ENCODE measurements around the gene HEXIM2.

The HEXIM2 gene

DNA sequence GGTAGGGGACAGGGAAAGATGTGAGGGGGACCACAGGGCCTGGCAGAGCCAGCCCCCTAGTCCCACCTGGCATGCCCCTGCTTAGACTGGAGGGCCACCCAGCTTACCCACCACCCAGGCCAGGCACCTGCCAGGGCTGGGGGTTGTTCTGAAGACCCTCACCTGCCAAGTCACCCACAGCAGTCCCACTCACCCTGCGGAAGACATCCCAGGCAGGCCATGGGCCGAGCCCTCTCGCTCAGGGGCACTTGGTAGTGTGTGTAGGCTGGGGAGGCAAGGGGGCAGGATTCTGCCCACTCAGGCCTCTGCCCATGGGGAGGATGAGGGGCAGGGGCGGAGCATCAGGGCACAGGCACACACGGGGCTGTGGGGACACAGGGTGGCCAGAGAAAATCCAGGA lies 33.3 kb upstream of the HEXIM2 start:
- DNase-seq: no peak

DNA sequence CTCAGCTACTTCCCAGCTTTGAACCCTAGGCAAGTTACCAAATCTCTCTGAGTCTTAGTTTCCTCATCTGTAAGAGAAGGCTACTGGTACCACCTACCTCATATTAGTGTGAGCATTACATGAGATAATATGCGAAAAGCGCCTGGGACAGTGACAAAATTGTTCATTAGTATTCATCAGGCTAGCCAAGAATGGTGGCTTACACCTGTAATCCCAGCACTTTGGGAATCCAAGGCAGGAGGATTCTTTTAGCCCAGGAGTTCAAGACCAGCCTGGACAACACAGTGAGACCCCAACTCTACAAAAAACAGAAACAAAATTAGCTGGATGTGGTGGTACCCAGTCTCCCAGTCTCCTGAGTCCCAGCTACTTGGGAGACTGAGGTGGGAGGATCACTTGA lies 32.7 kb upstream of the HEXIM2 start:
- DNase-seq: no peak

DNA sequence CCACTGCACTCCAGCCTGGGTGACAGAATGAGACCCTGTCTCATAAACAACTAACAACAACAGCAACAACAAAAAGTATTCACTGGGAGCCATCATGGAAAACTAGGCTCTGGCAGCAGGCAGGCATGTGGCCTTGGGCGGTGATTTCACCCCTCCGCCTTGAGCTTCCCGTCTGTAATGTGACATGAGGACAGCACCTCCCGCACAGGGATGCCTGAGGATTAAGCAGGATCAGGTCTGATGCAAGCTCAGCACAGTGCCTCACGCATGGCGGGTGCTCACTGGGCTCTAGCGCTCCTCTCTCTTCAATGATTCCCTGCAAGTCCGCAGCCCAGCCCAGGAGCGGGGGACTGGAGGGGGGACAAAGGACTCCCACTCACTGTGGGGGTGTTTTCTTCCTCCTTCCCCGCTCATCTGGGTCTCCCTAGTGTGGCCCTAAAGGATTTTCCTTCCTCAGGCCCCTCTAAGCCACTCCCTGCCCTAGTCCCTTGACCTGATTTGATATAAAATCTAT lies 32.2 kb upstream of the HEXIM2 start:
- no peak for DNase-seq

DNA sequence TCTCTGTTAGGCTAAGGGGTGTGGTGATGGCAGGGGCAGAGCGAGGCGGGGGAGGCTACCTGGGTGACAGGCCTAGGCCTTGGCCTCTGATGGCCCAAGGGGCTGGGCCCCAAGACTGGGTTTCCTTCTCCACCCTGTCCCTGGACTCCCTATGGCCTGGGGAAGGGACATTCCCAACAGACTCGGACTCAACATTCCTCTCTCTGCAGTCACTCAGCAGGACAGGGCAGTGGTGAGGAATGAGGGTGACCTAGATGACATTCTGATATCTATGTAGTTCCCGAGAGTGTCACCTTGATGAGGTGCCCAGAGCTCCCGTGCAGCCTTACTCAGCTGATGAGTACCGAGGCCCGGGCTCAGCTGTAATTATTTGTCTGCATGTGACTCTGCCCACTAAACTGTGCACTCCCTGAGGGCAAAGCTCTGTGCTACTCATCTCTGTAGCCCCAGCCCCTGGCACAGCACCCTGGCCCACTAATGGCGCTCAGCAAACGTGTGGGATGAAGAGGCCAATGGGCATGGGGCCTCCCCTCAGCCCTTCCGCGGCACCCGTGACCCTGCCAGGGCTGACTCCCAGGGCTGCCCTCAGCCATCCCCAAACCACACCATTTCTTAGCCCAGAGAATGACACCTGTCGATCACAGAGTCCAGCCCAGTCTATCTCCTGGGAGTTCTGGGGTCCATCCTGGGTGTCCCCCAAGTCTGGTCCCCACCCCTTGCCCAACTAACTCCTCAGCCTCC lies 31.6 kb upstream of the HEXIM2 start:
- DNase-seq: no peak

DNA sequence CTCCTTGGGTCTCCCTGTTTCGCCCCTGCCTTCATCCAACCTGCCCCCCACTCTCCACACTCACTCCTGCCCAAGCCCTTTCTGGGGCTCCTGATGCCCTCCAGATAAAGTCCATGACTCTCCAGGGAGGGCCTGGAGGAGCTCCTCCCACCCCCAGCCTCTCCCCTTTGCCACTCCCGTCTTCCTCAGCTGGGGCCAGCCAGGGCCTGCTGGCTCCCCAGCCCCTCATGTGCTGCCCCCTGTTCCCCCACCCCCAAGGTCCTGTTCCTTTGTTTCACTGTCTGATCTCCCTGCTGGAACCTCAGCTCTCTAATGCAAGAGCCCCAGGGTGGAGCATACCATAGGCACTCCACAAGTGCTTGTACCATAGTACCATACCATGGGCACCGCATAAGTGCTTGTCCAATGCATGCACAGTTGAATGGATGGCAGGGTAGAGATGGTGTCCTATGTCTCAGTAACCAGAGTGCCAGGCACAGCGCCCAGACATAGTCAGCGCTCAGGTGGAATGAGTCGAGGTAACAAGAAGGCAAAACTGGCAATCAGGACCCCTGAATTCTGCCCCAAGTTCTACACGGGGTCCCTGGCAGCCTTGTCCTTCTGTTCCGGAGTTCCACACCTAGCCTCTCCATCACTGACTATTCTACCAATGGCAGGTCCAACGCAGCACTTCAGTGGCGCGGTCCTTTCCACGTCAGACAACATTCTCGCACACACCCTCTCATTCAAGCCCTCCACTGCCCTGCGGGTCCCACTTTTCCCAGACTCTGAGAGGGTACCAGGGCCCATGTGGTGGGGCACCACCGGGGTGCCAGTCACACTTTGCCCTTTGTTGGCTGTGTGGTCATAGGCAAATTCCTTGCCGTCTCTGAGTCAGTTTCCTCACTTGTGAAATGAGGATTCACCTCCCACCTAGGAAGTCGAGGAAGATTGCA lies 30.7 kb upstream of the HEXIM2 start:
- DNase-seq: no peak

DNA sequence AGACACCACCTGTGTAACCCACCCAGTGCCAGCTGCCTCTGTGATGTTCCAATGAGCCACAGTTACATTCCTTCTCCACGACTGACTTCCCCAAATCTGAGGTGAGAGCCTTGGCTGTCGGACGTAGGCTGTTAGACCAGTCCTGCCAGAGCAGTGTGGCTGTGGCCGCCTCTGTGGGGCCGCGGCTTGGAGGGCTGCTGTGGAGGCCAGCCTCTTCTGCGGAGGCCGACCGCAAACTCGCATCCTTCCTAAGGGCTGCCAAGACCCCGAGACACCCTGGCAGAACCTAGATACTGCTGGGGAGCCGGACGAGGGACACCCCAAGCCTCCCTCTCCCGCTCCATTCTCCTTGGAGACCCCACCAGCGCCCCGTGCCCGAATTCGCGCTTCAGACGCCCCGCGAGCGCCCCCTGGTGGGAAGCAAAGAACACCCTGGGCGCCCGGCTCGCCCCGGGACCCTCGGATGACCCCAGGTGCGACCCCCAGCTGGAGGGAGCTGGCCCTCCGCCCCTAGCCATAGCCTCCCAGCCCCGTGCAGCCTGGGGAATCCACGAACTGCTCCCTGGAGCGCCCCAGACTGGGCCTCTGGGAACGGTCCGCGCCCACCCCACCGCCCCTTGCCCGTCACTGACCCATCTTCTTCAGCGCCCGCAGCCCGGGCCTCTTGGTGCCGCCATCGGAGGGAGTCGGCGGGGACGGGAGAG lies 29.9 kb upstream of the HEXIM2 start:
- DNase-seq: peak; percentile 41

DNA sequence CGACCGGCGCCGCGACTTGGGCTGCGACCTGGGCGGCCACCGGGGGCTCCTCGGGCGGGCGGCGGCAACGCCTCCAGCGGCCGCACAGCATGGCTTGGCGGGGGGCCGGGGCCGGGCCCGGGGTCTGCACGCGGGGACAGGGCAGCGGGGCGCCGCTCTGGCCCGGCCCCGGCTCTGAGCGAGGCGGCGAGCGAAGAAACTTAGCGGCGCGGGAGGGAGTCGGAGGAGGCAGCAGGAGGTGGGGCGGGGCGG lies 29.4 kb upstream of the HEXIM2 start, which contains the start of gene PLCD3:
TSS of gene PLCD3 (minus strand) at position 196 of the 252 bp plus-strand sequence. CDS start at position 91, 105 bp downstream.
- no peak for DNase-seq

DNA sequence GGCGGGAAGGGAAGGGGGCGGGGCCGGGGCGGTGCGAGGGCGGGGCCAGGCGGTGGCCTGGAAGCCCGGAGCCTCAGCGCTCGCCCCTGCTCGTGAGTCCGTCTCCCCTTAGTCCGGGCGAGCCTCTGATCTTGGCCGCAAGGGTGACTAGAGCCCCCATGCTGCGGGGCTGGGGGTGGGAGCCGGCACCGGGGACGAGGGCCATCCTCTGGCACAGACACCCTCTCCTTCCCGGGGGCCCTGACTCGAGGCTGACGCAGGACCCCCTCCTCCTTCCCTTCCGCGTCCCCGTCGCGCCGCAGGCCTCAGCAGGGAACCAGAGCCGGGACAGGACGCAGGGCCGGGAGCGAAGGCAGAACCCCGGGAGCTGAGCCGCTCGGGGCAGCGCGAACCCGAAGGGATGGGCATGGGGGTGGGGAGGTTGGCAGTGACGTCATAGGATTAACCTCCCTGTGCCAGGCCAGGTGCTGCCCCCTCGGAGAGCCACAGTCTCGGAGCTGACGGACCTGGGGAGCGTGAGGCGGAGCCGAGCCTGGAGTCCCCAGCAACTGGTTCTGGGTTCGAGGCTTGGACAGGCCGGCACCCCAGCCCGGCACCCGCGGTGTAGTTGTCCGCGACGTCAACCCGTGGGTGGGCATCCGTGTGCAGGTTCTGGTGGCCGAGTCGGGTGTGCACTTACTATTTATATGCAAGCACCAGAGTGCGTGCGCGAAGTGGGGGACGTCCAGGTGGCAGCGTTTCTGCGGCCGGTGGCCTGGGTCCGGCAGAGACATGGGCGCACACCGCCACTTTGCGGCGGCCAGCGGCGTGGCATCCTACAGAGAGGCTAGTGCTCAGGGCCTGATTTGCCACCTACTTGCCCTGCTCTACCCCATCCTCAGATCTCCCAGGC lies 28.9 kb upstream of the HEXIM2 start:
- peak; percentile 81 for DNase-seq

DNA sequence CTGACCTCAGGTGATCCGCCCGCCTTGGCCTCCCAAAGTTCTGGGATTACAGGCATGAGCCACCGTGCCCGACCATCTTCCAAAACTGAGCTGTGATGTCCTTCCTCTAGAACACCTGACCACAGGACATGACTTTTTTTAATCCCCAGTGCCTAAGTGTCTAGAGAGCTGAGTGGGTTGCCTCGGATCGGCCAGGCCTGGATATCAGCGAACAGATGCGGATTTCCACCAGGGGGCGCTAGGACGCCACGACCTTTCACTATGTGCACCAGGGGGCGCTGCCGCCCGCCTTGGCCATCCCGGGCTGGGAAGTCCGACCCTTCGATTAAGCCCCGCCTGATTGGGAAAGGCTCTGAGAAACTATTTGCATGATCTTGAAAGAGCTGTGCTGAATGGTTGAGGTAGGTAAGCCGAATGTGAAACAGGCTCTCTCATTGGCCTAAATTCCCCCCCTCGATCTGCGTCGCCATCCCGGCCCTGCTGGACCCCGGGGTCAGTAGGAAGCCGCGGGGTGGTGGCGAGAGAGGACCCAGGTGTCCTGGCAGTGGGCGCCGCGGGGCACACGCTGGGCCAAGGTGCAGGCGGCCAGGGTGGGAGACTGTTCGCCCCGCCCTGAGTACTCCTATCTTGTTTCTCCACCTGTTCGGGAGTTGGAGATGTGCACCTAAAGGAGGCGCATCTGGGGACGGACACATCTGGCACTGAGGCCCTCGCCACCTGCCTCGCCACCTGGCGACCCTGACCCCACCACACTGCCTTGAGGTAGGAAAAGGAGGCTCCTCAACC lies 26.3 kb upstream of the HEXIM2 start, which contains the start of gene ACBD4:
TSS of gene ACBD4 (plus strand) at position 496 of the 786 bp plus-strand sequence. CDS start 458 bp downstream, outside the sequence.
- DNase-seq: peak; percentile 99

DNA sequence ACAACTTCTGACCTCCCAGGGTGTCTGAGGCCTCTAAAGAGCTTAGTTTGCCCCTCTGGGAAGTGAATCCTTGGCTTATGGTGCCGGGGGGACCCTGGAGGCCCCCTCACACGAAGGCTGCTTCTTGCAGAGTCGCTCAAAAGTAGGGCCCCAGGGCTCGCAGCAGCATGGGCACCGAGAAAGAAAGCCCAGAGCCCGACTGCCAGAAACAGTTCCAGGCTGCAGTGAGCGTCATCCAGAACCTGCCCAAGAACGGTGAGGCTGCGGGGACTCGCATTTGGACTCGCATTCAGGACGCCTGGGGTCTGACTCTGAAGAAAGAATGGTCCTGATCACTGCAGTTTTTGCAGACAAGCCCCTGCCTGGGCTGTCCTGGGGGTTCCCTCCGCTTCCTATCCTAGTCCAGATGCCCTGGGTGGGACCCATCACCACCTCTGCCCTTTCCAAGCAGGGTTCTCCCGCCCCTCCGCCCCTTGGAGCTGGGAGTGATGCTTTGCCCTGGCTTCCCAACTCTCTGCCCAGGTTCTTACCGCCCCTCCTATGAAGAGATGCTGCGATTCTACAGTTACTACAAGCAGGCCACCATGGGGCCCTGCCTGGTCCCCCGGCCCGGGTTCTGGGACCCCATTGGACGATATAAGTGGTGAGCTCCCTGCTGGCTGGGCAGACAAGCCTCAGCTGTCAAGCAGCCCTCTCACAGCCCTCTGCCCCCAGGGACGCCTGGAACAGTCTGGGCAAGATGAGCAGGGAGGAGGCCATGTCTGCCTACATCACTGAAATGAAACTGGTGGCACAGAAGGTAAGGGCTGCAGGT lies 25.5 kb upstream of the HEXIM2 start:
- no peak for DNase-seq

DNA sequence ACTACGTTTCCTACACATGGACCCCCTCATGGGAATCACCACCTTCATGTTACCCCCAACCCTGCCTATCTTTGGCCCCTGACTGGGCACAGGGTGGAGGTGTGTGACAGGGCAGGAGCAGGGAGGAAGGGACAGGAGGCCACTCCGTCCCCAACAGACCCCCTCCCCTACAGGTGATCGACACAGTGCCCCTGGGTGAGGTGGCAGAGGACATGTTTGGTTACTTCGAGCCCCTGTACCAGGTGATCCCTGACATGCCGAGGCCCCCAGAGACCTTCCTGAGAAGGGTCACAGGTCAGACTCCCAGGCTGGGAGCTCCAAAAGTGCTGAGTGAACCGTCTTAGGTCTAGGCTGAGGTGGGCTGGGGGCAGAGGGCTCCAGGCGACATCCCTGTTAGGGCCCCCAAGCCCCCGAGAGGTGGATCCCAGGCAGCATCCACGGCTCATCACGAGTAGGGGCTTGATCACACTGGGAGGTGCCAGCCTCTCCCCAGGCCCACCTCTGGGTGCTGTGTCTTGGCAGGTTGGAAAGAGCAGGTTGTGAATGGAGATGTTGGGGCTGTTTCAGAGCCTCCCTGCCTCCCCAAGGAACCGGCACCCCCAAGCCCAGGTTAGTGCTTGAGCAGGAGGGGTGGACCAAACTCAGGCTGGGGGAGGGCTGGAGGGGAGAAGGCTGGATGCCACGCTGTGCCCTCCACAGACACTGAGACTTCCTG lies 24.7 kb upstream of the HEXIM2 start:
- DNase-seq: no peak

DNA sequence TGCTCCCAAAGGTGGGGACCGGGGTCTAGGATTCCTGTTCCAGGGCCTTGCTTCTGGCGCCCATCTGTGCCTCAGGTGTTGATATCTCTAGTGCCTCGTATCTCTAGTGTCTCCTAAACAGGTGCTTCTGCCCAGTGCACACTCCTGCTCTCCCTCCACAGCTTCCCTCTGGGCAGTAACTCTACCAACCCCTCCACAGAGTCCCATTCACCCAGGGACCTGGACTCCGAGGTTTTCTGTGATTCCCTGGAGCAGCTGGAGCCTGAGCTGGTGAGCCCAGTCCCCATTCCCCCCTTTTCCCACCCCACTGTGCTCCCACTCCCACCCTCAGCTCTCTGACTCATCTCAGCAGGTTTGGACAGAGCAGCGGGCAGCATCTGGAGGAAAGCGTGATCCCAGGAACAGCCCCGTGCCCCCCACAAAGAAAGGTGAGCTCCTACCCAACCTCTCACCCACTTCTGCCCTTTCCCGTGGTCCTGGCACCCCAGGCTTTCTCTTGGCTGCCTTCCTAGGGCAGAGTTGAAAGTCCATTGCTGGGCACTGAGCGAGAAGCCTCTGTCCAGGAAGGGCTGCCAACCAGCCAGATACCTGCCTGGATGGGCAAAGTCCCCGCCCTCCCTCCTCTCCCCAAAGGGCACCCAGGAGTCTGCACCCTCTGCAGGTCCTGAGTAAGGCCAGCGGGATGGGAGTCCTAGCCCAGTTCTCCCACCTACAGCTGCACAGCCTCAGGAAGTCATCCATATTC lies 23.9 kb upstream of the HEXIM2 start:
- no peak for DNase-seq

DNA sequence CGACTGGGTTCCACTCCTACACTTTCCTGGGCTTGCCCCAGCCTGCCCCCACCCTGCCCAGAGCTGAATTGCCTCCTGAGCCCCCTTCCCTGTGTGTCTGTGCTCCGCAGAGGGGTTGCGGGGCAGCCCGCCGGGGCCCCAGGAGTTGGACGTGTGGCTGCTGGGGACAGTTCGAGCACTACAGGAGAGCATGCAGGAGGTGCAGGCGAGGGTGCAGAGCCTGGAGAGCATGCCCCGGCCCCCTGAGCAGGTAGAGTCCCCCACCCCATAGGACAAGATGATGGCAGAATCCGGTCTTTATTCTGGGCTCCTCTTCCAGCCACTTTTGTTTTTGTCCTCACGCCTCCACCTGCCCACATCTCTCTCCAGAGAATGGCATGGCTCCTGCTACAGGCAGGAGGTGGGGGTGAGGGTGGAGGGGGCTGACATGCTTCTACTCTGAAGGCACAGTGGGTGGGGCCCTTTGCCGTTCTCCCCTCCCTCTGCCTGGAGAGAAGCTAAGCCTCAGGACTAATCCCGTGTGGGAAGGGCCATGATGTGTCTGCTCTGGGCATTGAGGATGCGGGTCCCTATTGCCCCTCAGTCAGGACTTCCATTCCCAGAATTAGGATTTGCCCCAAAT lies 22.7 kb upstream of the HEXIM2 start:
- DNase-seq: no peak

DNA sequence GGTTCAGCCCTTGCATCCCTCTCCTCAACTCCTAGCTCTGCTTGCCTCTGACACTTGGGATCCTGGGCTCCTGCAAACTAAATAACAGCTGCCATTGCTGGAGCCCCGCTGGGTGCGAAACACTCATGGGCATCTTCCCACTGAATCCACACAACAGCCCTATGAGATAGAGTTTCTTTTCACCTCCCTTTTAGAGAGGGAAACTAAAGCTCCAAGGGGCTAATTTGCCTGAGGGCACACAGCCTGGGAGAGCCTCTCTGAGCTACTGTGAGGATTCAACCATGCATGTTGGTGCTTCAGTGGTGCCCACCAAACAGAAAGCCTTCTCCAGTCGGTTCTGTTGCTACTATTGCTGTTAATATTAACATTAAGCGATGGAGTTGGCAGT lies 22.1 kb upstream of the HEXIM2 start:
- no peak for DNase-seq

DNA sequence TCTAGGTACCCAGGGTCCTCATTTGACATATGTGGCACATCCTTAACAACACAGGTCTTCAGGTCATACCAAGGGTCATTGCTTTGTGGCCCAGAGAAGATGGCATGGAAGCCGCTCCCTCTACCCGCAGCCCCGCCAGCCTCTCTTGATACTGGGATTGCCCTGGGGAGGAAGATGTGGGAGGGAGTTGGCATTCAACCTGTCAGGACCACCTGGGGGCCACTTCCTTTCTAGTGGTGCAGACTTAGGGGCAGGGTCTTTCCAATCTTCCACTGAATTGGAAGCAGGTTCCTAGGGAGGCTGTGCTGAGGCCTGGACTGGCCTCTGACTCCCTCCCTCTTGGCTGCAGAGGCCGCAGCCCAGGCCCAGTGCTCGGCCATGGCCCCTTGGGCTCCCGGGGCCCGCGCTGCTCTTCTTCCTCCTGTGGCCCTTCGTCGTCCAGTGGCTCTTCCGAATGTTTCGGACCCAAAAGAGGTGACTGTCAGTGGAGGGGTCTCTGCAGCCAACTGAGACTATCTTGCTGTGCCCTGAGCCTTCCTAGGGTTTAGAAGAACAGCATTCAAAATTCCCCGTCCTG lies 18.5 kb upstream of the HEXIM2 start:
- no peak for DNase-seq

DNA sequence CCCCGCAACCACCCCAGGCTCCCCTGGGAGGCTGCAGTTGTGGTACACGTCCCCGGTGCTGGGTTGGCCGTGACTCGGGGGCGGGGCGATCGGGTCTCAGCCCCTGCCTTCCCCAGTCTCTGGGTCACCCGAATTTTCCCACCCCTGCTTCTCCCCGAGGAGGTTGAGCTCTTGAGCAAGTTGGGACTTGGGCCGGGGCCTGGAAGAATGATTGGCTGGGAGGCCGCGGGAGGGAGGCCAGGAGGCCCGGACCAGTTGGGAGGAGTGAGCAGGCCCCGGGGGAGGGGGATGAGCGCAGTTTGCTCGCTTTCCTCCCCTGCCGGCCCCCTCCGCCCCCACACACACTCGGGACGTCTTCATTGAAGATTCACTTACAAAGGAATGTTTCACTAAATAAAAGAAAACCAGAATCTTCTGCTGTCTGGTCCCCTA lies 17.9 kb upstream of the HEXIM2 start:
- DNase-seq: peak; percentile 47

DNA sequence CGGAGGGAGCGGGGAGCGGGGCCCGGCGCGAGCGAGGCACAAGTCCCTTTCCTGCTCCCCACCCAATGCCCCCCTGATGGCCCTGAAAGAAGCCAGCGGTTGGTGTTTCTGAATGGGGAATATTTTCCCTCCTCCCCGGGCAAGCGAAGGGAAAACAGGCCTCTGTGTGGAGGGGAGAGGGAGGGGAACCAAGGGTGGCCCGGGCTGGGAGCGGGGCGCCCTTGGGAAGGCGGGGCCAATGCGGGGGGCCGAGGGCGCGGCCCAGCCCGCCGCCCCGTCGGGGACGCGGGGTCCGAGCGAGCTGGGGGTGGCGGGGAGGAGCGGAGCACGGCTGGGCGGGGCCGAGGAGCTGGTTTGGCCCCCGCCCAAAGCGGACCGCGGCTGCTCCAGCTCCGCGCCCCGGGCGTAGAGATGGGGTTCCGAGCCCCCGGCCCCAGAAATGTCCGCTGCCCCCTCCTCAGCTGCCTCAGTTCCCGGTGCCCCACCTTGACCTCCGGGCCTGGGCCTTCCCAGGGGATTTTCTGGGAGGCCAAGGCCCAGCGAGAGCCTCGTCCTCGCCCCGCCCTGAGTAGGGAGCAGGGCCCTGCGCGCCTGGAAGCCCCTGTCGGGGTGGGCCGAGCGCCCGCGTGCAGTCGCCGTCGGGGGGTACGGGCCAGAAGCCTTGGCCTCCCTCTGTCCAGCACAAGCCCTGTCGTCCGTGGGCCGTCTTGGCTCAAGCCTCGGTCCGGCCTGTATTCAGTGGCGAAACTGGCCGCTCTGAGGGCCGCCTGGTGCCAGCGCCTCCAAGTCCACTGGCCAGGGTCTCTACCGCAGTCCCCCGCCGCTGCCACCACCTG lies 17.3 kb upstream of the HEXIM2 start:
- DNase-seq: no peak
